ENCODE results near the gene TMEM217.

DNA sequence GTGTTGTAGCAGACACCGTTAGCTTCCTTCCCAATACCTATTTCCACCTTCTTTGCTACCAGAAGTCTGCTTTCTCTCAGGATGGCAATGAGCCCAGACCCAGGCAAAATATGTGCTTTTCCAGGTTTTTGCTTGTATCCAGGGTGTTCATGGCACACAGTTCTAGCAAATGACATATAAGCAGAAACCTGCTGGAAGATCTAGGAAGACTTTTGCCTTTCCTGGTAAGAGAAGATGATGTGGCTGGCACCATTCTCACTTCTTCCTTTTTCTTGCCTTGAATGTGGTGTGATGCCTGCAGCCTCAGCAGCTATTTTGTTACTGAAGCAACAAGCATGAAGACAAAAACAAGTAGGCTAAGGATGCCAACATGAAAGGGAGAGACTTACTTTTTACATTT, 19.6 kb downstream of the TMEM217 start:
- TF ChIP-seq RFX5 (IDR thresholded peaks at IDR 0.05; ENCODE audit: low read depth, low read length) (no peak), SMC3 (IDR thresholded peaks at IDR 0.05; ENCODE audit: low read depth, low read length) (no peak), POLR2A (IDR thresholded peaks at IDR 0.05; ENCODE audit: low read depth, low read length) (no peak), CHD1 (IDR thresholded peaks at IDR 0.05; ENCODE audit: low read depth, low read length) (no peak), RAD21 (IDR thresholded peaks at IDR 0.05; ENCODE audit: low read length) (no peak), FOS (IDR thresholded peaks at IDR 0.05; ENCODE audit: low read depth, low read length) (no peak), RCOR1 (IDR thresholded peaks at IDR 0.05; ENCODE audit: insufficient replicate concordance, low read length) (no peak), MXI1 (IDR thresholded peaks at IDR 0.05; ENCODE audit: borderline replicate concordance, low read depth, low read length) (no peak)
- TF ChIP-seq, protein P1, sequence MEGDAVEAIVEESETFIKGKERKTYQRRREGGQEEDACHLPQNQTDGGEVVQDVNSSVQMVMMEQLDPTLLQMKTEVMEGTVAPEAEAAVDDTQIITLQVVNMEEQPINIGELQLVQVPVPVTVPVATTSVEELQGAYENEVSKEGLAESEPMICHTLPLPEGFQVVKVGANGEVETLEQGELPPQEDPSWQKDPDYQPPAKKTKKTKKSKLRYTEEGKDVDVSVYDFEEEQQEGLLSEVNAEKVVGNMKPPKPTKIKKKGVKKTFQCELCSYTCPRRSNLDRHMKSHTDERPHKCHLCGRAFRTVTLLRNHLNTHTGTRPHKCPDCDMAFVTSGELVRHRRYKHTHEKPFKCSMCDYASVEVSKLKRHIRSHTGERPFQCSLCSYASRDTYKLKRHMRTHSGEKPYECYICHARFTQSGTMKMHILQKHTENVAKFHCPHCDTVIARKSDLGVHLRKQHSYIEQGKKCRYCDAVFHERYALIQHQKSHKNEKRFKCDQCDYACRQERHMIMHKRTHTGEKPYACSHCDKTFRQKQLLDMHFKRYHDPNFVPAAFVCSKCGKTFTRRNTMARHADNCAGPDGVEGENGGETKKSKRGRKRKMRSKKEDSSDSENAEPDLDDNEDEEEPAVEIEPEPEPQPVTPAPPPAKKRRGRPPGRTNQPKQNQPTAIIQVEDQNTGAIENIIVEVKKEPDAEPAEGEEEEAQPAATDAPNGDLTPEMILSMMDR (conservative IDR thresholded peaks at IDR 0.05; ENCODE audit: low read depth, low read length): no peak
- TF ChIP-seq, protein P2, sequence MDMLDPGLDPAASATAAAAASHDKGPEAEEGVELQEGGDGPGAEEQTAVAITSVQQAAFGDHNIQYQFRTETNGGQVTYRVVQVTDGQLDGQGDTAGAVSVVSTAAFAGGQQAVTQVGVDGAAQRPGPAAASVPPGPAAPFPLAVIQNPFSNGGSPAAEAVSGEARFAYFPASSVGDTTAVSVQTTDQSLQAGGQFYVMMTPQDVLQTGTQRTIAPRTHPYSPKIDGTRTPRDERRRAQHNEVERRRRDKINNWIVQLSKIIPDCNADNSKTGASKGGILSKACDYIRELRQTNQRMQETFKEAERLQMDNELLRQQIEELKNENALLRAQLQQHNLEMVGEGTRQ (IDR thresholded peaks at IDR 0.05; ENCODE audit: low read depth, low read length): no peak

Measured in IMR-90 (cell line).